Measurements from ENCODE around the gene ATN1.
"Not testable (repeated sequence)": the region's sequence is repeated elsewhere in the genome, so short reads cannot be mapped to it uniquely, and the experiment has no call there.

DNA sequence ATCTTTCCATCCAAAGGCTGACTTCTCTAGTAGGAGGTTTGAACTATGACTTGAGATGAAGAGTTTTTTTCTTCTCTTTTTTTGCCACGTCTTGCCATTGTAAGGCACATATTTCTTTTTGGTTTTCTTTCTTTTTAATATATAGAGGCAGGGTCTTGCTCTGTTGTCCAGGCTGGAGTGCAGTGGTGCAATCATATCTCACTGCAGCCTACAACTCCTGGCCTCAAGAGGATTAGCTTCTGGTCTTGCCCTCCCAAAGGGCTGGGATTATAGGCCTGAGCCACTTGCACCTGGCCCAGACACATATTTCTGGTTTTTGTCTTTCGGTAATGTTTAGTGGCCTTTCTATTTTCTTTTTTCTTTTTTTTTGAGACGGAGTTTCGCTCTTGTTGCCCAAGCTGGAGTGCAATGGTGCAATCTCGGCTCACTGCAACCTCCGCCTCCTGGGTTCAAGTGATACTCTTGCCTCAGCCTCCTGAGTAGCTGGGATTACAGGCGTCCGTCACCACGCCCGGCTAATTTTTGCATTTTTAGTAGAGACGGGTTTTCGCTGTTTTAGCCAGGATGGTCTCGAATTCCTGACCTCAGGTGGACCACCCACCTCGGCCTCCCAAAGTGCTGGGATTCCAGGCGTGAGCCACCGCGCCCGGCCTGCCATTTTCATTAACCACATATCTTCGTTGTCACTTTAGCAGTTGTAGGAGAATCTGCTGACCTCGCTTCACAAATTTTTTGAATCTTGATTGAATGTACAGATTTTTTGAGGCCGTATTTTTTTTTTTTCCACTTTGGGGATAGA lies 37.8 kb upstream of the ATN1 start:
- TF ChIP-seq, protein P1, sequence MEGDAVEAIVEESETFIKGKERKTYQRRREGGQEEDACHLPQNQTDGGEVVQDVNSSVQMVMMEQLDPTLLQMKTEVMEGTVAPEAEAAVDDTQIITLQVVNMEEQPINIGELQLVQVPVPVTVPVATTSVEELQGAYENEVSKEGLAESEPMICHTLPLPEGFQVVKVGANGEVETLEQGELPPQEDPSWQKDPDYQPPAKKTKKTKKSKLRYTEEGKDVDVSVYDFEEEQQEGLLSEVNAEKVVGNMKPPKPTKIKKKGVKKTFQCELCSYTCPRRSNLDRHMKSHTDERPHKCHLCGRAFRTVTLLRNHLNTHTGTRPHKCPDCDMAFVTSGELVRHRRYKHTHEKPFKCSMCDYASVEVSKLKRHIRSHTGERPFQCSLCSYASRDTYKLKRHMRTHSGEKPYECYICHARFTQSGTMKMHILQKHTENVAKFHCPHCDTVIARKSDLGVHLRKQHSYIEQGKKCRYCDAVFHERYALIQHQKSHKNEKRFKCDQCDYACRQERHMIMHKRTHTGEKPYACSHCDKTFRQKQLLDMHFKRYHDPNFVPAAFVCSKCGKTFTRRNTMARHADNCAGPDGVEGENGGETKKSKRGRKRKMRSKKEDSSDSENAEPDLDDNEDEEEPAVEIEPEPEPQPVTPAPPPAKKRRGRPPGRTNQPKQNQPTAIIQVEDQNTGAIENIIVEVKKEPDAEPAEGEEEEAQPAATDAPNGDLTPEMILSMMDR (conservative IDR thresholded peaks at IDR 0.05; ENCODE audit: low read depth, low read length): not testable (repeated sequence)
- TF ChIP-seq EZH2 (IDR thresholded peaks at IDR 0.05; ENCODE audit: borderline replicate concordance, low read depth, low read length, poor library complexity, severe bottlenecking): not testable (repeated sequence)

All from A673 (cell line).